Fibroblast of skin of scalp (primary cell): ENCODE results near the gene BRPF3. TPM values are rescaled to one million over a fixed set of nuclear protein-coding genes. Genes with fewer than 3 reads are reported as not detected.

ENCODE experiments used
- DNase-seq: peaks from one replicate; pipeline ENCODE4 v3.0.0-alpha.2; 2013
- polyA plus RNA-seq, 2 experiments: library from polyadenylated mRNA; unstranded; fragments of 120-200 nt; gene quantifications; one replicate each; pipeline ENCODE4 v1.2.1, GENCODE V29; 2013; ENCODE audit not compliant: insufficient read length in 2 of 2

BRPF3 gene
- polyA plus RNA-seq (2013, experiment 1 of 2; ENCODE audit: insufficient read length): 24.3 TPM
- polyA plus RNA-seq (2013, experiment 2 of 2; ENCODE audit: insufficient read length): 24.7 TPM

DNA sequence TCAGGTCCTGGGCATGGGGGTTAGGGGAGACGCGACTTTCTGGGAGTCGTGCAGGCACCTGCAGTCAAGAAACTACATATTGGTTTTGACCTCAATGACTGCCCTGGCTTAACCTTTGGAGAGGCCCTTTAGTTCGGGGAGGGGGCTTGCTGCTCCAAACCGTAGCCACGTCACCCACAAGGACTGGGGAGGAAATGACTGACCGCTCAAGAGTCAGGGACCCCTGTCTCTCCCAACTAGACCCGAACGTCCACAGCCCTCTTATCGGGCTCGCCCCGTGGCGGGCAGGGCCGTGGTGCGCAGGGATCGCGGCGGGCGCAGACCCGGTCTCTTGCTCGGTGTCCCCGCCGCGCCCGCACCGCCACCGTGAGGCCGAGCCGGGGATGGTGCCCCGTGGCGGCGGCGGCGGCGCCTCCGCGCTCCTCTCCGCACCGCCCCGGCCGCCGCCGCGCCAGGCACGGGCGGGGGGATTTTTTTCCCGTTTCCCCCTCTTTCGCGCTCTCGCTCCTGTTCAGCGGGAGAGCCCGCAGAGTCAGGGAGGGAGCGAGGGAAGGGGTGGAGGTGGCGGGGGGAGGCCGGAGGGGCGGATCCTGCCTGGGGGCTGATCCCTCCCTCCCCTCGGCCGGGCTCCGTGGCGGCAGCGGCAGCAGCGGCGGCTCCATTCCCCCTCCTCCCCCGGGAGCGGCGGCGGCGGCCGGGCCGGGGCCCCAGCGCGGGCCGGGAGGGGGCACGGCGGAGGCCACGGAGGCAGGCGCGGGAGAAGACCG is at the start of gene BRPF3:
Gene BRPF3 (plus strand): TSS at position 632 of the 767 bp plus-strand sequence. CDS start 3,579 bp downstream, outside the sequence.
- DNase-seq: peak; percentile 86

DNA sequence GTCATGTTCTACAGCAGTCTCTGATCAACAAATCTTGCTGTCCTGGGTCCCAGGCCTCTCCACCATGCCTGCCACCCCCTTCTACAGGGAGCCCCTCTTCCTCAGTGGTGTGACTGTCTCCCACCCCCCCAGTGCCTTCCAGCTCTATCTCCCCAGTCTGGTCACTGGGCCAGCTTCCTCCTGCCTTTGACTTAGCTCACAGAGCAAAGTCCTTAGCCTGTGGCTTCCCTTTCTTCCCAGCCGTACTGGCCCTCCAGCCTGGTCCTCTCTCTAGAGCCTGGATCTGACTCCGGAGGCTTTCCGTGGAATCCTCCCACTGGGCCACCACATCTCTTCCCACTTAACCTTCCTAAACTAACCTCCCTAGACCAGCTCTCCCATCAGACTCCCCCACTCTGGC is 49.2 kb upstream of the BRPF3 start:
- DNase-seq: no peak

DNA sequence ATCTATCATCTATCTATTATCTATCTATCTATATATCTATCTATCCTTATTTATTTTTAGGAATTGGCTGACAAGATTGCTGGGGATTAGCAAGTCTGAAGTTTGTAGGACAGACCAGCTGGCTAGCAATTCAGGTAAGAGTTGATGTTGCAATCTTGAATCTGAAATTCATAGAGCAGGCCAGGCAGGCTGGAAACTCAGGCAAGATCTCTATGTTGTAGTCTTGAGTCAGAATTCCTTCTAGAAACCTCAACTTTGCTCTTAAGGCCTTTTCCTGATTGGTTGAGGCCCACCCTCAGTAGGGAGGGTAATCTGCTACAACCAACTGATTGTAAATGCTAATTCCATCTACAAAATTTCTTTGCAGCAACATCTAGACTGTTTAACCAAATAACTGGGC is 47.1 kb upstream of the BRPF3 start:
- no peak for DNase-seq

DNA sequence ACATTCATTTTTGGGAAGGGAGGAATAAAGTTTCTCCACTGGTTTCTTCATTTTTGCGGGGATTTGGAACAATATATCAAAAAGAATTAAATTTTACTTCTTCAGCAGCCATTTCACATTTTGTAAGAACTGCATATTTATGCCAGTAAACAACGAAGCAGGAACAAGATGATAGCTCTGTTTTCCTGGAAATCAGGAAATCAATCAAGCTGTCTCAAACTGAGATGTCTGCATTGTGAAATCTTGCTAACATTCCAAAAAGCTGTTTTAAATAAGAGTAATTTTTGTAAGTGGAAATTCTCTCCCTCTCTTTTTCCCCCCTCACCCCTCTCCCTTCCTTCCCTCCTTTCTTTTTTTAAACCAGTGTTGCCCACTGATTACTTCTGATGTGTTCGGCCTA is 46.3 kb upstream of the BRPF3 start:
- DNase-seq: no peak

DNA sequence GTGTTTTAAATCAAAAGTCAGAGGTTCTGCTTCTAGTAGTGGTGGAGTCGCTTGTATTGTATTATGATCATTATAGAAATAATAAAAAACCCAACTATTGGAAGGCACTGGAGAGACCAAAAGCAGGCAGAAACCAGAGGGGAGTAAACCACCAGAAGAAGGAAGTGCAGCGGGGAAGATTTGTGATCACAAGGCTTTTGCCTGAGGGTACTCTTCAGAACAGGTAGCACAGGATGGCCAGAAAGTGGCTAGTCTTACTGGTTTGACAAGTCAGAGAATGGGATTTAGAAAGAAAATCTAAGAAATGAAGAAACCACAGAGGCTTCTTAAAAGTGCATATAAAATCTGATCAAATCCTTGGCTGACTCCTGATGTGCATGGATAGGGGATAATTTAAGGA is 42.3 kb upstream of the BRPF3 start:
- no peak for DNase-seq

DNA sequence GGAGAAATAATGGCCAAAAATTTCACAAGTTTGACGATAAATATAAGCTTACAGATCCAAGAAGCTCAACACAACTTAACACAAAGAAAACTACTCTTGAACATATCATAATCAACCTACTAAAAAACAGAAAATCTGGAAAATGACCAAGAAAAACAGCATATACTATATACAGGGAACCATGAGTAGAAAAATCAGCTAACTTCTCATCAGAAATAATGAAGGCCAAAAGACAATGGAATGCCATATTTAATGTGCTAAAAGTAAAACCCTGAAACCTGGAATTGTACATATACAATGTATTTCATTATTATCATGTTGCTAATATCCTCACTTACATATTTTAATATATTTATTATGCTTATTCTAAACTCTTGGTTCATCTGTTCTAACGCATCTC is 40.9 kb upstream of the BRPF3 start:
- DNase-seq: no peak

DNA sequence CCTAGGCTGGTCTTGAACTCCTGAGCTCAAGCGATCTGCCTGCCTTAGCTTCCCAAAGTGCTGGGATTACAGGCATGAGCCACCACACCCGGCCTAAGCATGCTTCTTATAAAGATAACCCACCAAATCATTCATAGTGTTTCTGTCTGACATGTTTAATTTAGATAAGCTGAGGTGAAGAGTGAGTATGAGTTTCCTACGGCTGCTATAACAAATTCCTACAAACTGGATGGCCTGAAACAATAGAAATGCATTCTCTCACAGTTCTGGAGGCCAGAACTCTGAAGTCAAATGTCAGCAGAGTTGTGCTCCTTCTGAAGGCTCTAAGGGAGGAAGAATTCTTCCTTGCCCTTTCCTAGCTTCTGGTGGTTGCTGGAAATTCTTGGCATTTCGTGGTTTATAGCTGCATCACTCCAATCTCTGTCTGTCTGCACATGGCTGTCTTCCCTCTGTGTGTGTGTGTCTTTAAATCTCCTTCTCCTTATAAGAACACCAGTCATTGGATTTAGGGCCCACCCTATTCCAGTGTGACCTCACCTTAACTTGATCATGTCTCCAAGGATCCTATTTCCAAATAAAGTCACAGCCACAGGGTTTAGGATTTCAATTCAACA is 36.3 kb upstream of the BRPF3 start:
- DNase-seq: peak; percentile 73

DNA sequence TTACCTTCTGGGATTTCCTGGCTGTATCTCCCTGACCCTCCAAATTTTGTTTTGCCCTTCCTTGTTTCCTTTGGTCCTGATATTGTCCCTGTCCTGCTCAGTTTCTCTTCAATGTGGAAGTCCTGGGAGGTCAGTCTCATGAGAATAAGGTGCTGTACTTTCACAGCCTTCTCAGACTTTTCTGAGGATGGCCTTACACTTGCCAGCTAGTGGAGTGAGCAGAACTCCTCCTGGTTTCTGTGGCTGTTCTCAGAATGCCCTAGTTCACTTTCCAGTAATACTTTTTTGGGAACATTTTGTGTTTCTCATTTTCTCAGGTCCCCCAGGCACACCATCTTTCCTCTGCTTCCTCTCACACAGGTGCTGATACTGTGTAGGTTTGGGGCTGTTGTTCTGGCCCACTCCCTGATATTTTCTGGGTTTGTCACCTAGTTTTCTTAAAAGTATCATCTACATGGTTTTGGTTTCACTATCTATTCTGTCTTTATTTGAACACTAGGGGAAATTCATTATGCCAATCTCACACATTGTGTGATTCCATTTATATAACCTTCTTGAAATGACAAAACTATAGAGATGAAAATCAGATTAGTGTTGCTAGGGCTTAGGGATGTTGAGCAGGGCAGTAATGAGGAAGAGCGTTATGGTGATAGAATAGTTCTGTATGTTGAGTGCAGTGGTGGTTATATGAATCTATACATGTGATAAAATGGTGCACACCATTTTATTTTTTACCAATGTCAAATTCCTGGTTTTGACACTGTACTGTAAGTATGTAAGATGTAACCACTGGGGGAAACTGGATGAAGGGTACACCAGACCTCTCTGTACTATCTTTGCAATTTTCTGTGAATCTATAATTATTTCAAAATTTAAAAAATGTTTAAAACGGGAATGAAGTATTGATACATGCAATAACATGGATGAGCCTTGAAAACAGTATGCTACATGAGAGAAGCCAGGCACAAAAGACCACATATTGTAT is 27.2 kb upstream of the BRPF3 start:
- DNase-seq: no peak

DNA sequence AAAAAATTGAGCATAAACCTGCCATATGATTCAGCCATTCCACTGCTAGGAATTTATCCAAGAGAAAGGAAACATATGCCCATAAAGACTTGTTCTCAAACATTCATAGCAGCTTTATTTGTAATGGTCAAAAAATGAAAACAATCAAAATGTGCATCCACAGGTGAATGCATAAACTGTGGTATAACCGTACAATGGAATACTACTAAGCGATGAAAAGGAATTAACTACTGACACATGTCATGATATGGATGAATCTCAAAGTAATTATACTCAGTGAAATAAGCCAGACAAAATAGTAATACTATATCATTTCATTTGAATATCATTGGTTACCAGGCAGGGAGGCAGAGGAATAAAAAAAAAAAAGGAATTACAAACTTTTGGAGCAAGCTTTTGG is 25.8 kb upstream of the BRPF3 start:
- DNase-seq: no peak

DNA sequence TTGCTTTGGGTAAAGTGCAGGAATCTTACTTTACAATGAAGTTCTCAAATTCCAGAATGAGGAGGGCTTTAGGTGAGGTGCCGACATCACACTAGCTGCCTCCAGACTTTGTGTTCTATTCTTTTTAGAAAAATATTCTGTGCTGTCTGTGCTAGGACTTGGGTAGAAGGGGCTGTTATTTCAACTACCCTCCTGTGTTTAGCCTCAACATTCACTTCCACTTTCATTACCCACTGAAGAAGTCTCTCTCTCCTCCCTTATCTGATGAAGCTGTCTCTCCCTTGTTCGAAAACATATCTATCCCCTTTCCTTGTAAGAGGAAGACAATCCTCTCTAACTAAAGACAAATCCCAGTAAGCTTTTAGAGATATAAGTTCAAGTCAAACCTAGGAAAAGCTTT is 25.0 kb upstream of the BRPF3 start:
- DNase-seq: no peak

DNA sequence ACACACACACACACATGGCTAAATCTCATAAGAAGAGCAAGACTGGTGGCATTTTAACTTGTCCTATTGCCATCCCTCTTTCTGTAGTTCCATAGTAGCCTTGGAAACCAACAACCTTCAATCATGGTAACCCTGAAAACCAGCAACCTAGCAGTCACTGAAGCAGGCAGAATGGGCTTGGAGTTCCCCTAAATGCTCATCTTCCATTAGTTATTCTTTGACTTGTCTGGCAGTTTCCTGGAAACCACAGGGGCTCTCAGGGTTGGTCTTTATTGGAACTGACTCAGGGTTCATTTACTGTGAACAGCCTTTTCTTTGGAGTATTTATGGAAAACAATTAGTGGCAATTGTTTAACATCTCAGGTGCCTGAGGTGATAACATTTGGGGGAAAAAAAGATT is 19.4 kb upstream of the BRPF3 start:
- no peak for DNase-seq

DNA sequence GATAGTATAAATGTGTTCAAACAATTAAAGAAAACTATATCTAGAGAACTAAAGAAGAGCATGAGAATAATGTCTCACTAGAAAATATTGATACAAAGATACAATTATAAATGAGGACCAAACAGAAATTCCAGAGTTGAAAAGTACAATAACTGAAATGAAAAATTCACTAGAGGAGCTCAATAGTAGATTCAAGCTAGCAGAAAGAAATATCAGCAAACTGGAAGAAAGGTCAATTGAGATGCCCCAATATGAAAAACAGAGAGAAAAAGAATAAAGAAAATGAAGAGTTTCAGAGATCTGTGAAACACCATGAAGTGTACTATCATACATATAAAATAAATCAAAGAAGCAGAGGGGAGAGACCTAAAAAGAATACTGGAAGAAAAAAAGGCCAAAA is 18.0 kb upstream of the BRPF3 start:
- DNase-seq: no peak

DNA sequence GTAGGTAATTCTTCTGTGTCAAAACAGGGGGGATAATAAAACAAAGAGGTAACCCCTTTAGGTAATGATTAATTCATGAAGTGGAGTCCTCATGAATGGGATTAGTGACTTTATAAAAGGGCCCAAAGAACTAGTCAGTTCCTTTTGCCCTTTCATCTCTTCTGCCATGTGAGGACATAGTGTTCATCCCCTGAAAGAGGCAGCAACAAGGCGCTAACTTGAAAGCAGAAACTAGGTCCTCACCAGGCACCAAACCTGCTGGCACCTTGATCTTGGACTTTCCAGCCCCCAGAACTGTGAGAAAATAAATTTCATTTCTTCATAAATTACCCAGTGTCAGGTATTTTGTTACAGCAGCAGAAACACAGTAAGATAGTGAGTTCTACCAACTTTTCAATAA is 16.4 kb upstream of the BRPF3 start:
- no peak for DNase-seq

DNA sequence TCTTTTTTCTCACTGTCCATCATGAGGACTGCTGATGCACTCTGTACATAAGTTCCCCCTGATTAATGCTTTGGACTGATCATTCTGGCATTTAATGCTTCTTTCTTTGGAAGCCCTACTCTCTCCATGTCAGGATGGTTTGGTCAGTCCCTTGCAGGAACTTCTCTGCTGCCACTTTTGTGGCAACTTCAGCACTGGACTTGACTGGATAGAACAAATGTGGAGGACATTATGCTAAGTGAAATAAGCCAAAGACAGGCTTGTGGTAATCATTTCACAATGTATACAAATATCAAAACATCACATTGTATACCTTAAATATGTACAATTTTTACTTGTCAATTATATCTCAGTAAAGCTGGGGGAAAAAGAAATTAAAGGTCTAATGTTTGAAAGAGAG is 12.2 kb upstream of the BRPF3 start:
- no peak for DNase-seq

DNA sequence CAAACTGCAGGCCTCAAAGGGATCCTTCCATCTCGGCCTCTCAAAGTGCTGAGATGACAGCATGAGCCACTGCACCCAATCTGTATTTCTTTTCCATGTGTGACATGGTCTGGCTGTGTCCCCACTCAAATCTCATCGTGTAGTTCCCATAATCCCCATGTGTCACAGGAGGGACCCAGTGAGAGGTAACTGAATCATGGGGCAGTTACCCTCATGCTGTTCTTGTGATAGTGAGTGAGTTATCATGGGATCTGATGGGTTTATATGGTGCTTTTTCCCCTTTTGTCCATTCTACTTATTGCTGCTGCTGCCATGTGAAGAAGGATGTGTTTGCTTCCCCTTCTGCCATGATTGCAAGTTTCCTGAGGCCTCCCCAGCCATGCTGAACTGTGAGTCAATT is 10.3 kb upstream of the BRPF3 start:
- DNase-seq: no peak

DNA sequence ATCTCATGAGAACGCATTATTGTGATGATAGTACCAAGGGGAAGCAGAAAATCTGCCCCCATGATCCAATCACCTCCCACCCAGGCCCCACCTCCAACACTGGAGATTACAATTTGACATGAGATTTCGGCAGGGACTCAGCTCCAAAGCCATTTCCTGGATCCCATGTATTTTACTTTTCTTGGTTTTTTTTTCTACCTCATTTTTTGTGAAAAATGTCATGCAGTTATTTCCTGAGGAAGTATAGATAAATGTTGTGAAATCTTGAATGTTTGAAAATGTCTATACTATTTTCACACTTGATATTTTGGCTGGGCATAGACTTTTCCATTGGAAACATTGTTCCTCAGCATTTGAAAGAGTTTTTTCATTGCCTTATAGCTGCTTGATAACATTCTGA is 9.1 kb upstream of the BRPF3 start:
- no peak for DNase-seq

DNA sequence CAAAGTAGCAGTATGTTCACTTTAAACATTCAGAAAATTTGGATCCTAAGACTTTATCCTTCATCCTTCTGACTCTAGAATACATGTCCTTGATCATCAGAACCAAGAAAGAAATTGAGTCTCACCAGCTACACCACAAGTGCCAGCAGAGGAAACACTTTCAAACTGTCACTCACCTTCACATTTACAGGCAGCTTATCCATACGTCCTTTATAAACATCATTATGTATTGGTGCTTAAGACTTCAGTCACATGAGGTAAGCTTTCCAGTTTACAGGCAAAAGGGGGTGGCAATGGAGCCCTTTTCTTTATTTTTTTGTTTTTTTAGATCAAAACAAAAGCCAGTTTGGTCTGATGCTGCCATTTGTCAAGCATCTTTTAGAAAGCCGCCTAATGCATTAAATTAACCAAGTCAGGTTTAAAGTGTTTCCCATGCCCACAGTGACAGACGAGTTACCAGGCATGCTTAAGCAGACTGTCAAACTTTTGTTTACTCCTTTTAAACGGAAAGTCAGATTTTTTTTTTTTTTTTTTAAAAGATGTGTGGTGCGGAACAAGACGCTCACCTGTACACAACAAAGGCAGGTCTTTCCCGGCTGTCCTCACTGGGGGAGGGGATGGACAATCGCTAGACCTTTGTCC is 952 bp upstream of the BRPF3 start:
- DNase-seq: no peak

DNA sequence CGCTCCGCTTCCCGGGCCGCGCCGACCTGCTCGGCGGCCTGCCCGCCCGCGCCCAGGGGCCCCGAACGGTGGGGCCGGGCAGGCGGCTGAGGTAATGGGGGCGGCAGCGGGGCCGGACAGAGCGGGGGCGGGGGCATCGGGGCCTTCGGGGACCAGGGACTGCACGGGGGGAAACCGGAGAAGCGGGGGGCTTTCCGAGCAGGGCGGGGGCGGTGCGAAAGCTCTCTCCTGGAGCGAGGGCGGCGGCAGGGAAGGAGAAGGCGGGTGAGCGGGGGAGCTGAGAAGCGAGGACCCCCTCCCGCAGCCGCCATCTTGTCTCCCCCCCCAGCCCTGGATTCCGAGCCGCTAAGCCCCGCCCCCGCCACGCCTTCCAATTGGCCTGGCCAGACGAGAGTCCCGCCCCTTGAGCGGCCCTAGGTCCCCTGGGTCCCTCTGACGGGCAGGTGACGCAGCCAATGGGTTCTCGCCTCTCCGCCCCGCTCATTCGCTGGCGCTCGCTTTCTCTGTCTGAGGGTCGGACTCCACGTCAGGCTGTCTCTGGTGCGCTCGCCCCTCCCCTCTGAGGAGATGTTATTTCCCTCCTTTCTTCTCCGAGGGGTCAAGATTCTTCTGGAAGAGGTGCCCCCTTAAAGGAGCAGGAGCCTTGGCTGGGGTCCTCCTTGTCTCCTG is 470 bp downstream of the BRPF3 start:
- DNase-seq: peak; percentile 96

DNA sequence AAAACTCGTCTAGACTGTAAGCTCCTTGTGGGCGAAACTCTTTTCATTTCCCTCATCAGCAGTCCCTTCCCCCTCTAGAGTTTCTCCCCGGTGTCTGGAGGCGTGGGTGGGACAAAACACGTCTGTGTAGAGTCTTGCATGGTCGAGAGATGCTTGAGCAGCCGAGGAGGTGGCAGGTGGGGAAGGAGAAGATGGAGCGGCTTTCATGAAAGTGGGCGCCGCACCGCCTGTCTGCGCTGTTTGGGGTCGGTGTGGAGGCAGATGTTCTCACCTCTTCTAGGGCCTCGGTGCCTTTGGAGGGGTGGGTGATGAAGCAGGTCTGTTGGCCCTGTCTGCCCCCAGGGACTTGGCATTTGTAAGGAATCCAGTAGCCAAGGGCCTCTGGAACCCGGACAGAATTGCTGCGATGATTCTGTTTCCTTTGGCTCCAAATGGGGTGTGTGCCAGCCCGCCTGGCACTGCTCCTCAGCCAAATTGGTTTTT is 1.2 kb downstream of the BRPF3 start:
- DNase-seq: no peak

DNA sequence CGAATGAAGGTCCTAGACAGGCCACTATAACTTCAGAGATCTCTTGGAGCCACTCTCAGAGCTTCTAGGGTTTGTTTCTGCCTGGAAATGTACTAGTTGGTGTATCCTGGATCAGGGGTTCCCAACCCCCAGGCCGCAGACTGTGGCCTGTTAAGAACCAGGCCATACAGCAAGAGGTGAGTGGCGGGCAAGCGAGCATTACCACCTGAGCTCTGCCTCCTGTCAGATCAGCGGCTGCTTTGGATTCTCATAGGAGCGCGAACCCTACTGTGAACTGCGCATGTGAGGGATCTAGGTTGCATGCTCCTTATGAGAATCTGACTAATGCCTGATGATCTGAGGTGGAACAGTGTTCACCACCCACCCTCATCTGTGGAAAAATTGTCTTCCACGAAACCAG is 2.4 kb downstream of the BRPF3 start:
- no peak for DNase-seq

DNA sequence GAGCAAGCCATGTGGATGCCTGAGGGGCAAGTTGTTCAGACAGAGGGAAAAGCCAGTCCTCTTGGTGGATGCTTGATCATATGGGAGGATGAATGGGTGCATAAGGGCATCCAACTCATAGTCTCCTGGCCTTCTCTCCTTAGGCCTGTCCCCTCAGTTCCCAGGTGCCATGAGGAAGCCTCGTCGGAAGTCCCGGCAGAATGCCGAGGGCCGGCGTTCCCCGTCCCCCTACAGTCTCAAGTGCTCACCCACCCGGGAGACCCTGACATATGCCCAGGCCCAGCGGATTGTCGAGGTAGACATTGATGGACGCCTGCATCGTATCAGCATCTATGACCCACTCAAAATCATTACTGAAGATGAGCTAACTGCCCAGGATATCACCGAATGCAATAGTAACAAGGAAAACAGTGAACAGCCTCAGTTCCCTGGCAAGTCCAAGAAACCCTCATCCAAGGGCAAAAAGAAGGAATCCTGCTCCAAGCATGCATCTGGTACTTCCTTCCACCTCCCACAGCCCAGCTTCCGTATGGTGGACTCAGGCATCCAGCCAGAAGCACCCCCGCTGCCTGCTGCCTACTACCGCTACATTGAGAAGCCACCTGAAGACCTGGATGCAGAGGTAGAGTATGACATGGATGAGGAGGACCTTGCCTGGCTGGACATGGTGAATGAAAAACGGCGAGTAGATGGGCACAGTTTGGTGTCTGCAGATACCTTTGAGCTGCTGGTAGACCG is 3.8 kb downstream of the BRPF3 start:
- DNase-seq: no peak
